Endothelial cell of umbilical vein (primary cell): ENCODE measurements around the gene TECTA. TPM values are rescaled to one million over a fixed set of nuclear protein-coding genes. Genes with fewer than 3 reads are reported as not detected.

ENCODE experiments used
- BruUV-seq: library from RNA; stranded (reverse); fragments of 400-500 nt; replicated peaks from 2 replicates; lab custom pipeline; 2021; lab: Mats Ljungman, UMichigan
- CTCF ChIA-PET: fragments of 300-600, 350-600 bp; sonication (Branson Sonifier 250); formaldehyde crosslinking; loops from one replicate; lab custom pipeline; 2021; ENCODE audit warnings: antibody characterized with exemption, inconsistent platforms; lab: Charles Lee
- POLR2A ChIA-PET: fragments of 300-600, 350-600 bp; sonication (Branson Sonifier 250); formaldehyde crosslinking; loops from one replicate; lab custom pipeline; 2021; ENCODE audit warnings: antibody characterized with exemption, inconsistent platforms; lab: Charles Lee
- DNase-seq: peaks from one replicate; pipeline ENCODE4 v3.0.0-alpha.2; 2011; ENCODE audit warnings: low read depth, low spot score
- FAIRE-seq: peaks from 2 replicates; lab custom pipeline; 2011; peaks lifted over from hg19 to GRCh38; lab: Jason Lieb, UNC
- H2AFZ ChIP-seq: 2 replicates; pipeline ENCODE4 v1.6.0; 2012; ENCODE audit warnings: low read depth, low read length, control low read depth, inconsistent platforms
- H3K27ac ChIP-seq: 2 replicates; pipeline ENCODE4 v1.5.1; 2011; ENCODE audit warnings: low read depth, mild to moderate bottlenecking, control low read depth, low read length, moderate library complexity; ENCODE audit not compliant: insufficient read depth
- H3K27me3 ChIP-seq, 2 experiments: 2 replicates each; pipeline versions ENCODE4 v1.6.0 to v1.6.1; 2011; ENCODE audit warnings: low read length in 2 of 2, mixed read lengths in 1 of 2; ENCODE audit not compliant: control insufficient read depth in 2 of 2, insufficient read depth in 2 of 2
- H3K36me3 ChIP-seq, 2 experiments: 2 replicates in 1 of 2; 3 replicates in 1 of 2; pipeline ENCODE4 v1.5.1; 2011; ENCODE audit warnings: low read length in 2 of 2, mild to moderate bottlenecking in 1 of 2, moderate library complexity in 1 of 2; ENCODE audit not compliant: control insufficient read depth in 2 of 2, insufficient read depth in 2 of 2; ENCODE audit errors: extremely low read depth in 1 of 2
- H3K4me1 ChIP-seq: 3 replicates; pipeline ENCODE4 v1.5.1; 2011; ENCODE audit warnings: mild to moderate bottlenecking, low read length; ENCODE audit not compliant: control insufficient read depth, insufficient read depth; ENCODE audit errors: extremely low read depth
- H3K4me2 ChIP-seq: 2 replicates; pipeline ENCODE4 v1.6.1; 2011; ENCODE audit warnings: low read length, control low read depth, mixed read lengths; ENCODE audit not compliant: insufficient read depth
- H3K4me3 ChIP-seq, 3 experiments: fragments of 200-600 bp in 1 of 3; sonication (generic), shearing (Covaris generic) in 1 of 3; replicated peaks in 1 of 3; 2 replicates each; pipeline ENCODE4 v1.5.1; 2011 to 2016; ENCODE audit warnings: control low read depth in 3 of 3, low read length in 3 of 3, mild to moderate bottlenecking in 2 of 3, inconsistent platforms in 1 of 3, low read depth in 1 of 3, moderate library complexity in 1 of 3; ENCODE audit not compliant: insufficient read depth in 1 of 3
- H3K79me2 ChIP-seq: 2 replicates; pipeline ENCODE4 v1.6.0; 2012; ENCODE audit warnings: low read length, inconsistent platforms; ENCODE audit not compliant: control insufficient read depth, insufficient read depth
- H3K9ac ChIP-seq: replicated peaks from 2 replicates; pipeline ENCODE3; 2011; ENCODE audit warnings: low read length, control low read depth; ENCODE audit not compliant: insufficient read depth; ENCODE audit errors: extremely low read depth
- H3K9me1 ChIP-seq: replicated peaks from 3 replicates; pipeline ENCODE4 v1.6.0; 2011; ENCODE audit warnings: mild to moderate bottlenecking, low read length; ENCODE audit not compliant: control insufficient read depth, insufficient read depth; ENCODE audit errors: extremely low read depth
- H3K9me3 ChIP-seq: replicated peaks from 2 replicates; pipeline ENCODE4 v1.5.1; 2012; ENCODE audit warnings: low read length, inconsistent platforms; ENCODE audit not compliant: control insufficient read depth, insufficient read depth
- H4K20me1 ChIP-seq: replicated peaks from 2 replicates; pipeline ENCODE3; 2011; ENCODE audit warnings: mild to moderate bottlenecking, low read length; ENCODE audit not compliant: control insufficient read depth, insufficient read depth; ENCODE audit errors: extremely low read depth
- CTCF ChIP-seq, 2 donors: IDR thresholded peaks; 1 replicate in 1 of 2; 2 replicates in 1 of 2; pipeline ENCODE4 v1.5.1; 2011; ENCODE audit warnings: low read length in 2 of 2, mild to moderate bottlenecking in 2 of 2, moderate library complexity in 2 of 2, control low read depth in 1 of 2, inconsistent platforms in 1 of 2, low read depth in 1 of 2; ENCODE audit not compliant: insufficient read depth in 1 of 2; ENCODE audit errors: extremely low read depth in 1 of 2
- EZH2 ChIP-seq: IDR thresholded peaks from 2 replicates; pipeline ENCODE4 v1.6.1; 2012; ENCODE audit warnings: borderline replicate concordance, low read depth, mild to moderate bottlenecking, moderate library complexity, low read length, inconsistent platforms; ENCODE audit not compliant: severe bottlenecking
- FOS ChIP-seq: IDR thresholded peaks from 2 replicates; pipeline ENCODE4 v1.6.1; 2011; ENCODE audit warnings: mild to moderate bottlenecking, low read length, moderate library complexity, borderline replicate concordance; ENCODE audit not compliant: insufficient read depth
- GATA2 ChIP-seq: IDR thresholded peaks from 2 replicates; pipeline ENCODE4 v1.7.0; 2011; ENCODE audit warnings: low read depth, mild to moderate bottlenecking, moderate library complexity, mixed read lengths, low read length; ENCODE audit not compliant: insufficient read length, insufficient read depth
- JUN ChIP-seq: IDR thresholded peaks from 2 replicates; pipeline ENCODE4 v1.6.1; 2011; ENCODE audit warnings: borderline replicate concordance, low read depth; ENCODE audit not compliant: insufficient read length, insufficient read depth
- MYC ChIP-seq: IDR thresholded peaks from one replicate; pipeline ENCODE4 v1.6.1; 2011; ENCODE audit warnings: mild to moderate bottlenecking, low read depth, low read length
- POLR2A ChIP-seq: IDR thresholded peaks from 2 replicates; pipeline ENCODE4 v1.6.1; 2012; ENCODE audit warnings: low read depth, mild to moderate bottlenecking, control low read depth, low read length
- POLR2AphosphoS5 ChIP-seq: IDR thresholded peaks from 2 replicates; pipeline ENCODE4 v1.6.1; 2012; ENCODE audit warnings: low read depth, mild to moderate bottlenecking, control low read depth, low read length, moderate library complexity; ENCODE audit not compliant: insufficient read depth
- dilution Hi-C: fragments of 300-500 bp; cut with MboI; formaldehyde crosslinking; loops from one replicate; pipeline ENCODE4 v1.15.0; 2019; ENCODE audit warnings: low sequenced_read_pairs; ENCODE audit not compliant: extremely low pct_ligation_motif_present
- intact Hi-C: fragments of 100-400 bp; cut with micrococcal nuclease; formaldehyde crosslinking; loops from one replicate; pipeline ENCODE4 v1.10.0; 2022
- polyA plus RNA-seq, 4 experiments: library from polyadenylated mRNA; depleted of rRNA in 3 of 4; stranded (reverse) in 3 of 4; unstranded in 1 of 4; fragments of >200 nt; gene quantifications; 2 replicates each; pipeline versions ENCODE4 v1.2.1 to v1.2.3, GENCODE V29; 2011 to 2012; ENCODE audit warnings: missing spikeins in 1 of 4
- total RNA-seq: library from RNA; stranded (reverse); gene quantifications from 2 replicates; pipeline ENCODE4 v1.2.3, GENCODE V29; 2021
- TF ChIP-seq, protein P1 (sequence below): IDR thresholded peaks from 2 replicates; pipeline ENCODE4 v1.6.1; 2011; ENCODE audit not compliant: insufficient read depth, insufficient read length

TECTA gene
- total and polyA plus RNA-seq, 2 donors (not counting 3 experiments of a cell fraction or from before 2014, with no cell fraction given): 0.44 to 0.69 TPM

DNA sequence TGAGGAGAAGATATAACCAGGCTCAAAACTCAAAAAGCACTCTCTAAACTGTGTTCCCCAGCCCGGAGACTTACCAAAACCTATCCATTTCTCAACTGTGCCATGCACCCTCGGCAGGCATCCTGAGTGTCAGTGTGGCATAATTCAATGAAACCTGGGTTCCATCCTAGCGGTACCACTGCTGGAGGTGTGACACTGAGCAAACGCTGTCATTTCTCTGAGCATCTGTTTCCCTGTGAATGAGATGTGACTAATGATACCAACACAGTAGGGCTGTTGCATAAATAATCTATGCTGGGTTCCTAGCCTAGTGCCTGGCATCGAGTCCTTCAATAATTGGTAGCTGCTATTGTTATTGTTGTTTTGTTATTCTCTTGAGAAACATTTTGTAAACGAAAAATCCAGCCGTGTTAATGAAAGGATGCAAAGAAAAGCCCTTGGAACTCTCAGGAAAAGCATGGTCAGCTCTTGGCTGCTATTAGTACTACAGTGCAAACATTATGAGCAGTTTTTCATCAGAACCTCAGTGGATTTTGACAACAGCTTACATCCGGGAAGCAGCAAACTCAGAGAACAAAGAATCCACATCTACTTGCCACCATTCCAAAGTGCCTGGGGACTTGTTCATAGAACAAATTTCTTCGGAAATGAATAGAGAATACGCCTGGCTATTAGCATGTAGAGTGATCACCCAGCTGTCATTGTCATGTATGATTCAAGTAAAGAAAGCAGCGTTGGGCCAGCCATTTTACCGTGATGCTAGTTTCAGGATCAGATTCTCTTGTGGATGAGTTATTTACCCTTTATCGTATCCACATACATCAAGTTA is 53.7 kb downstream of the TECTA start:
- Histone ChIP-seq H4K20me1 (no peaks in the 10 kb centered on the region), H3K79me2 (no peaks in the 10 kb centered on the region), H3K4me3 (no peak overlapping the region), H3K9me1 (no peaks in the 10 kb centered on the region), H3K27me3 (no peaks in the 10 kb centered on the region), H3K27ac (no peak overlapping the region), H3K9me3 (no peaks in the 10 kb centered on the region), H3K4me2 (no peak overlapping the region), H3K9ac (no peak overlapping the region), H3K4me1 (no peaks in the 10 kb centered on the region), H3K36me3 (no peaks in the 10 kb centered on the region), H2AFZ (no peak overlapping the region)
- dilution Hi-C loops: no loop called here
- ChIA-PET CTCF (no interaction called here), POLR2A (no interaction called here)
- no TSS peak for BruUV-seq
- FAIRE-seq: no peak
- DNase-seq: no peak
- TF ChIP-seq CTCF (IDR thresholded peaks at IDR 0.05; ENCODE audit: extremely low read depth in 1 of 2, insufficient read depth in 1 of 2, low read depth in 1 of 2, low read length in 2 of 2) (no peak), EZH2 (no peak), POLR2A (no peak), FOS (no peak), POLR2AphosphoS5 (no peak), GATA2 (no peak), JUN (no peak), MYC (no peak)
- TF ChIP-seq, protein P1, sequence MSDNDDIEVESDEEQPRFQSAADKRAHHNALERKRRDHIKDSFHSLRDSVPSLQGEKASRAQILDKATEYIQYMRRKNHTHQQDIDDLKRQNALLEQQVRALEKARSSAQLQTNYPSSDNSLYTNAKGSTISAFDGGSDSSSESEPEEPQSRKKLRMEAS: no peak
- intact Hi-C loops: no loop called here
